PC-3 (cell line): Measurements from ENCODE around the gene STARD4.

ENCODE experiments used
- EZH2 ChIP-seq: fragments of 300-600 bp; sonication (generic); IDR thresholded peaks from one replicate; pipeline ENCODE4 v1.6.1; 2017; ENCODE audit warnings: antibody characterized with exemption, mild to moderate bottlenecking, low read length; ENCODE audit not compliant: unreplicated experiment
- EZH2phosphoT487 ChIP-seq: fragments of 300-600 bp; sonication (generic); IDR thresholded peaks from 2 replicates; pipeline ENCODE4 v1.6.1; 2018; ENCODE audit warnings: mild to moderate bottlenecking, antibody characterized with exemption, low read length, borderline replicate concordance
- TF ChIP-seq, protein P1 (sequence below): fragments of 300-600 bp; sonication (generic); conservative IDR thresholded peaks from 2 replicates; pipeline ENCODE4 v1.5.1; 2017; ENCODE audit warnings: antibody characterized with exemption, low read depth, mild to moderate bottlenecking, low read length

GRCh38 chr5:111486926-111487325 lies 25.4 kb downstream of the STARD4 start:
- TF ChIP-seq, protein P1, sequence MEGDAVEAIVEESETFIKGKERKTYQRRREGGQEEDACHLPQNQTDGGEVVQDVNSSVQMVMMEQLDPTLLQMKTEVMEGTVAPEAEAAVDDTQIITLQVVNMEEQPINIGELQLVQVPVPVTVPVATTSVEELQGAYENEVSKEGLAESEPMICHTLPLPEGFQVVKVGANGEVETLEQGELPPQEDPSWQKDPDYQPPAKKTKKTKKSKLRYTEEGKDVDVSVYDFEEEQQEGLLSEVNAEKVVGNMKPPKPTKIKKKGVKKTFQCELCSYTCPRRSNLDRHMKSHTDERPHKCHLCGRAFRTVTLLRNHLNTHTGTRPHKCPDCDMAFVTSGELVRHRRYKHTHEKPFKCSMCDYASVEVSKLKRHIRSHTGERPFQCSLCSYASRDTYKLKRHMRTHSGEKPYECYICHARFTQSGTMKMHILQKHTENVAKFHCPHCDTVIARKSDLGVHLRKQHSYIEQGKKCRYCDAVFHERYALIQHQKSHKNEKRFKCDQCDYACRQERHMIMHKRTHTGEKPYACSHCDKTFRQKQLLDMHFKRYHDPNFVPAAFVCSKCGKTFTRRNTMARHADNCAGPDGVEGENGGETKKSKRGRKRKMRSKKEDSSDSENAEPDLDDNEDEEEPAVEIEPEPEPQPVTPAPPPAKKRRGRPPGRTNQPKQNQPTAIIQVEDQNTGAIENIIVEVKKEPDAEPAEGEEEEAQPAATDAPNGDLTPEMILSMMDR = no peak
- no peak for TF ChIP-seq EZH2phosphoT487
- TF ChIP-seq EZH2 = no peak
